ENCODE data around the gene SLC16A10. TPM values are rescaled to one million over a fixed set of nuclear protein-coding genes. Genes with fewer than 3 reads are reported as not detected.

SLC16A10 gene
- total RNA-seq, 4 donors from 2014 or later: under 0.01 to 3.8 (median 1.2) TPM; not detected in 1

- Histone ChIP-seq H3K4me1 (no peaks in the 10 kb centered on the region), H3K27ac (no peak overlapping the region), H3K36me3 (no peaks in the 10 kb centered on the region), H3K9me3 (no peaks in the 10 kb centered on the region), H3K4me3 (no peak overlapping the region), H3K27me3 (no peaks in the 10 kb centered on the region)
- no peak for DNase-seq
- intact Hi-C loops (cut with DNase I; ENCODE audit: low total_unique reads): no loop called here
- TF ChIP-seq CTCF (IDR thresholded peaks at IDR 0.05) (no peak), POLR2A (IDR thresholded peaks at IDR 0.05) (no peak)
These were observed 180.5 kb downstream of the SLC16A10 start for GRCh38 chr6:111267764-111268333.

GRCh38 chr6:111269401-111269970 is 182.2 kb downstream of the SLC16A10 start:
- no peak for DNase-seq
- no peaks in the 10 kb centered on the region for H3K4me1 ChIP-seq
- H3K4me3 ChIP-seq: no peak overlapping the region
- peaks cover 0 to 15% of the 10 kb centered on the region in 2 donors for H3K9me3 ChIP-seq
- H3K27me3 ChIP-seq: no peaks in the 10 kb centered on the region
- no peaks in the 10 kb centered on the region for H3K36me3 ChIP-seq
- no peak for TF ChIP-seq POLR2A (IDR thresholded peaks at IDR 0.05)
- no peak for TF ChIP-seq CTCF (IDR thresholded peaks at IDR 0.05)
- H3K27ac ChIP-seq: no peak overlapping the region
- intact Hi-C loops (cut with DNase I; ENCODE audit: low total_unique reads): no loop called here

GRCh38 chr6:111270121-111270520 is 182.8 kb downstream of the SLC16A10 start:
- intact Hi-C loops (cut with DNase I; ENCODE audit: low total_unique reads): no loop called here
- Histone ChIP-seq H3K4me3 (no peak overlapping the region), H3K4me1 (no peaks in the 10 kb centered on the region), H3K27ac (no peak overlapping the region), H3K9me3 (peaks cover 0 to 22% of the 10 kb centered on the region in 2 donors), H3K36me3 (no peaks in the 10 kb centered on the region), H3K27me3 (no peaks in the 10 kb centered on the region)
- TF ChIP-seq POLR2A (IDR thresholded peaks at IDR 0.05): no peak
- TF ChIP-seq CTCF (IDR thresholded peaks at IDR 0.05): no peak
- no peak for DNase-seq

- H3K27me3 ChIP-seq: no peaks in the 10 kb centered on the region
- no peaks in the 10 kb centered on the region for H3K4me1 ChIP-seq
- no peak for TF ChIP-seq CTCF (IDR thresholded peaks at IDR 0.05)
- no peak for TF ChIP-seq POLR2A (IDR thresholded peaks at IDR 0.05)
- no peak overlapping the region for H3K27ac ChIP-seq
- no peak for DNase-seq
- H3K9me3 ChIP-seq: peaks cover 0 to 35% of the 10 kb centered on the region in 2 donors
- no peaks in the 10 kb centered on the region for H3K36me3 ChIP-seq
- intact Hi-C loops (cut with DNase I; ENCODE audit: low total_unique reads): no loop called here
- no peak overlapping the region for H3K4me3 ChIP-seq
These were observed 187.4 kb downstream of the SLC16A10 start for GRCh38 chr6:111274593-111275217.

GRCh38 chr6:111276335-111276734 is 189.0 kb downstream of the SLC16A10 start:
- no peak for DNase-seq
- intact Hi-C loops (cut with DNase I; ENCODE audit: low total_unique reads): no loop called here
- H3K36me3 ChIP-seq: no peaks in the 10 kb centered on the region
- no peak for TF ChIP-seq CTCF (IDR thresholded peaks at IDR 0.05)
- TF ChIP-seq POLR2A (IDR thresholded peaks at IDR 0.05): no peak
- H3K4me1 ChIP-seq: no peaks in the 10 kb centered on the region
- no peaks in the 10 kb centered on the region for H3K27me3 ChIP-seq
- no peak overlapping the region for H3K4me3 ChIP-seq
- peaks cover 0 to 35% of the 10 kb centered on the region in 2 donors for H3K9me3 ChIP-seq
- no peak overlapping the region for H3K27ac ChIP-seq
